Purkinje cell (primary cell): ENCODE data around the gene NXPH2. TPM values are rescaled to one million over a fixed set of nuclear protein-coding genes. Genes with fewer than 3 reads are reported as not detected.

Experiments
- polyA plus RNA-seq: library from polyadenylated mRNA; unstranded; fragments of >200 nt; fragmentation: Nextera tagmentation; gene quantifications from 2 replicates; pipeline ENCODE4 v1.2.1, GENCODE V29; 2014

Gene NXPH2
- polyA plus RNA-seq = 1.5 TPM in 1 of 2 replicates, not detected in the other

GRCh38 chr2:138779781-138780445 lies at the start of gene NXPH2:
Gene NXPH2, minus strand, starts transcription at chr2:138780390. Its CDS starts 149 bp downstream, at chr2:138780241.

